D721Med (cell line): Measurements from ENCODE around the gene NDC1.

Experiments used
- DNase-seq: peaks from one replicate; pipeline ENCODE4 v3.0.0; 2011; ENCODE audit warnings: low spot score; ENCODE audit not compliant: insufficient read length
- FAIRE-seq: peaks from 2 replicates; lab custom pipeline; 2011; peaks lifted over from hg19 to GRCh38; lab: Jason Lieb, UNC
- CTCF ChIP-seq: IDR thresholded peaks from 2 replicates; pipeline ENCODE4 v1.5.1; 2012; ENCODE audit warnings: mild to moderate bottlenecking, control low read depth; ENCODE audit not compliant: insufficient read depth; ENCODE audit errors: missing control alignments

The NDC1 gene

GRCh38 chr1:53807916-53808315, 30.2 kb downstream of the NDC1 start:
- DNase-seq (no peak), FAIRE-seq (peak; percentile 80)
- TF ChIP-seq CTCF, result no peak

DNA sequence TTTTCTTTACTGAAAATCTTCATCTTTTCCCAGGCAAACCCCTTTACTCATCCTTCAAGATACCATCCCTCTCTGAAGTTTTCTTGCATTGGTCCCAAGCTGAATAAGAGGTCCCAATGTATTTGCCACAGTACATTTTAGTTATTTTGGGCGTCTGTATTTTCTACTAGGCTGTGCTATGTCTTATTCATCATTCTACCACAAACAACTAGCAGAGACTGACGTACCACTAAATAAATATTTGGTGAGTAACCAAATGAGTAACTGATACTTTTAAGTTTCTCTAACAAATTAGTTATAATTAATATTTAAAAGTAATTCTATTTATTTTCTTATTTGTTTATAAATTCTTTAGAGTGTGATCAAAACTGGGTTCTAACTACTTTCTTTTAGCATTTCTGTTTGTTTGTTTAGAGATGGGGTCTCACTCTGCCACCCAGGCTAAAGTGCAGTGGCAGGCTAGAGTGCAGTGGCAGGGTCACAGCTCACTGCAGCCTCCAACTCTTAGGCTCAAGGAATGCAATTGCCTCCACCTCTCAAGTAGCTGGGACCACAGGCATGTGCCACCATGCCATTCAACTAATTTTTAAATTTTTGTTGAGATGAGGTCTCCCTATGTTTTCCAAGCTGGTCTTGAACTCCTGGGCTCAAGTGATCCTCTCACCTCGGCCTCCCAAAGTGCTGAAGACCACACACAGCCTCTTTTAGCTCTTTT, 33.1 kb downstream of the NDC1 start:
- no peak for FAIRE-seq
- DNase-seq, result no peak
- TF ChIP-seq CTCF, result no peak

DNA sequence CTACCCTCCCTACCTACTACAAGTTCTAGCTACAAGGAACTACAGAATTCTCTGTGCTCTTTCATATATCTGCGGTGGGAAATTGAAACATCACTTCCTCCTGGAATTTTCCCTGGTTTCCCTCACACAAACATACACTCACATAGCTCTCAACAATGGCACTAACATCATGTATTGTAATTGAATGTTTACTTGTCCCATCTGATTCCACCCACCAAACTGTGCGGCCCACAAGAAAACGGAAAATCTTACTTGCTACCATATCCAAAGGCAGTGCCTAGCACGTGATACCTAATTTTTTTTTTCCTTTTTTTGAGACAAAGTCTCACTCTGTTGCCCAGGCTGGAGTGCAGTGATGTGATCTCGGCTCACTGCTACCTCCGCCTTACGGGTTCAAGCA, 33.9 kb downstream of the NDC1 start:
- no peak for TF ChIP-seq CTCF
- FAIRE-seq, result no peak
- no peak for DNase-seq

GRCh38 chr1:53800621-53801020, 37.5 kb downstream of the NDC1 start:
- DNase-seq, result no peak
- FAIRE-seq, result no peak

GRCh38 chr1:53799141-53799540, 39.0 kb downstream of the NDC1 start:
- DNase-seq (no peak), FAIRE-seq (no peak)
- TF ChIP-seq CTCF, result no peak

More at GRCh38 chr1:53800621-53801020, 37.5 kb downstream of the NDC1 start:
- TF ChIP-seq CTCF, result no peak

- FAIRE-seq (no peak), DNase-seq (no peak)
- no peak for TF ChIP-seq CTCF
Observed at GRCh38 chr1:53792806-53793205, 45.3 kb downstream of the NDC1 start.

GRCh38 chr1:53787655-53788054, 50.4 kb downstream of the NDC1 start:
- FAIRE-seq, result no peak
- no peak for DNase-seq
- no peak for TF ChIP-seq CTCF
